ENCODE measurements around the gene TENM4.

The TENM4 gene

GRCh38 chr11:79440571-79441460, at the start of gene TENM4:
TENM4 (minus strand) TSS chr11:79441030; CDS start chr11:79069944, 371,086 bp downstream.
- no peak for DNase-seq

- no peak for DNase-seq
Measured at GRCh38 chr11:79488286-79488685, 47.5 kb upstream of the TENM4 start.

- DNase-seq: no peak
Measured at GRCh38 chr11:79487412-79487811, 46.6 kb upstream of the TENM4 start.

GRCh38 chr11:79486242-79486984, 45.6 kb upstream of the TENM4 start:
- no peak for DNase-seq

GRCh38 chr11:79485694-79486093, 44.9 kb upstream of the TENM4 start:
- DNase-seq: no peak

- no peak for DNase-seq
Measured at GRCh38 chr11:79484872-79485271, 44.0 kb upstream of the TENM4 start.

- DNase-seq: no peak
Measured at GRCh38 chr11:79482800-79483199, 42.0 kb upstream of the TENM4 start.

- no peak for DNase-seq
Measured at GRCh38 chr11:79481795-79482194, 41.0 kb upstream of the TENM4 start.

GRCh38 chr11:79480864-79481263, 40.0 kb upstream of the TENM4 start:
- no peak for DNase-seq

GRCh38 chr11:79472819-79473529, 32.1 kb upstream of the TENM4 start:
- no peak for DNase-seq

GRCh38 chr11:79471071-79471844, 30.4 kb upstream of the TENM4 start:
- no peak for DNase-seq

GRCh38 chr11:79470161-79470560, 29.3 kb upstream of the TENM4 start:
- DNase-seq: no peak

- DNase-seq: no peak
Measured at GRCh38 chr11:79467761-79468160, 26.9 kb upstream of the TENM4 start.

GRCh38 chr11:79466411-79466810, 25.6 kb upstream of the TENM4 start:
- DNase-seq: no peak

- no peak for DNase-seq
Measured at GRCh38 chr11:79465160-79465559, 24.3 kb upstream of the TENM4 start.

- DNase-seq: no peak
Measured at GRCh38 chr11:79461666-79462645, 21.1 kb upstream of the TENM4 start.

GRCh38 chr11:79461144-79461543, 20.3 kb upstream of the TENM4 start:
- no peak for DNase-seq

GRCh38 chr11:79458709-79459108, 17.9 kb upstream of the TENM4 start:
- no peak for DNase-seq

- DNase-seq: no peak
Measured at GRCh38 chr11:79456501-79456900, 15.7 kb upstream of the TENM4 start.

- no peak for DNase-seq
Measured at GRCh38 chr11:79453617-79454016, 12.8 kb upstream of the TENM4 start.

GRCh38 chr11:79449040-79449439, 8.2 kb upstream of the TENM4 start:
- DNase-seq: no peak
